IMR-90 (cell line): ENCODE data around the gene BRF1.

ENCODE experiments used
- CEBPB ChIP-seq: IDR thresholded peaks from 2 replicates; pipeline ENCODE4 v1.6.1; 2012; ENCODE audit warnings: low read depth, low read length, improper control_type of control experiment
- CTCF ChIP-seq: conservative IDR thresholded peaks from 2 replicates; pipeline ENCODE4 v1.5.1; 2012; ENCODE audit warnings: mild to moderate bottlenecking, low read depth, low read length, improper control_type of control experiment
- ELK1 ChIP-seq: fragments of 150-350 bp; IDR thresholded peaks from 2 replicates; pipeline ENCODE4 v1.6.1; 2016; ENCODE audit warnings: low read depth, mild to moderate bottlenecking, low read length, moderate library complexity, borderline replicate concordance
- FOS ChIP-seq: fragments of 150-350 bp; IDR thresholded peaks from 2 replicates; pipeline ENCODE4 v1.6.1; 2016; ENCODE audit warnings: low read depth, low read length
- POLR2A ChIP-seq: IDR thresholded peaks from 2 replicates; pipeline ENCODE4 v1.6.1; 2012; ENCODE audit warnings: mild to moderate bottlenecking, low read depth, low read length
- RFX5 ChIP-seq: IDR thresholded peaks from 2 replicates; pipeline ENCODE4 v1.8.0; 2012; ENCODE audit warnings: low read depth, mild to moderate bottlenecking, low read length, moderate library complexity
- SMC3 ChIP-seq: fragments of 150-350 bp; IDR thresholded peaks from 2 replicates; pipeline ENCODE4 v1.6.1; 2016; ENCODE audit warnings: low read depth, mild to moderate bottlenecking, antibody characterized with exemption, low read length, moderate library complexity
- USF2 ChIP-seq: fragments of 150-350 bp; IDR thresholded peaks from 2 replicates; pipeline ENCODE4 v1.6.1; 2017; ENCODE audit warnings: mild to moderate bottlenecking, antibody characterized with exemption, low read length, low read depth

- TF ChIP-seq ELK1 (no peak), POLR2A (no peak), CTCF (no peak), CEBPB (no peak), FOS (no peak), USF2 (no peak), RFX5 (no peak), SMC3 (no peak)
Observed at GRCh38 chr14:105201156-105201924, 99.5 kb downstream of the BRF1 start.
